Fibroblast of skin of scalp (primary cell): ENCODE measurements around the gene ITPR3.

Source experiments
- DNase-seq: peaks from one replicate; pipeline ENCODE4 v3.0.0-alpha.2; 2013

ITPR3 gene

GRCh38 chr6:33670971-33671743 is 50.0 kb downstream of the ITPR3 start:
- DNase-seq: no peak

GRCh38 chr6:33671744-33672072 is 50.6 kb downstream of the ITPR3 start:
- no peak for DNase-seq

GRCh38 chr6:33672808-33673207 is 51.7 kb downstream of the ITPR3 start:
- peak; percentile 97 for DNase-seq

- DNase-seq: no peak
Observed at GRCh38 chr6:33673851-33674250, 52.7 kb downstream of the ITPR3 start.

- no peak for DNase-seq
Observed at GRCh38 chr6:33675968-33676367, 54.8 kb downstream of the ITPR3 start.

- no peak for DNase-seq
Observed at GRCh38 chr6:33676416-33677142, 55.5 kb downstream of the ITPR3 start.

- DNase-seq: peak; percentile 78
Observed at GRCh38 chr6:33677143-33677660, 56.1 kb downstream of the ITPR3 start.

GRCh38 chr6:33677689-33678088 is 56.6 kb downstream of the ITPR3 start:
- no peak for DNase-seq

- DNase-seq: no peak
Observed at GRCh38 chr6:33678233-33678931, 57.3 kb downstream of the ITPR3 start.

GRCh38 chr6:33678932-33679490 is 57.9 kb downstream of the ITPR3 start:
- no peak for DNase-seq

GRCh38 chr6:33679761-33680160 is 58.6 kb downstream of the ITPR3 start:
- no peak for DNase-seq

- DNase-seq: no peak
Observed at GRCh38 chr6:33682341-33682740, 61.2 kb downstream of the ITPR3 start.

GRCh38 chr6:33683051-33683571 is 62.0 kb downstream of the ITPR3 start:
- DNase-seq: no peak

GRCh38 chr6:33683576-33684427 is 62.7 kb downstream of the ITPR3 start:
- DNase-seq: no peak

- no peak for DNase-seq
Observed at GRCh38 chr6:33684428-33684896, 63.3 kb downstream of the ITPR3 start.

- no peak for DNase-seq
Observed at GRCh38 chr6:33684983-33685382, 63.9 kb downstream of the ITPR3 start.

- no peak for DNase-seq
Observed at GRCh38 chr6:33685411-33686224, 64.5 kb downstream of the ITPR3 start.

- no peak for DNase-seq
Observed at GRCh38 chr6:33686225-33686924, 65.3 kb downstream of the ITPR3 start.

GRCh38 chr6:33686981-33687975 is 66.2 kb downstream of the ITPR3 start:
- no peak for DNase-seq
